ENCODE data around the gene VPS35L. TPM values are rescaled to one million over a fixed set of nuclear protein-coding genes. Genes with fewer than 3 reads are reported as not detected.

Gene VPS35L
- total and polyA plus RNA-seq, 4 donors = 27.4 to 65.4 (median 47.1) TPM

DNA sequence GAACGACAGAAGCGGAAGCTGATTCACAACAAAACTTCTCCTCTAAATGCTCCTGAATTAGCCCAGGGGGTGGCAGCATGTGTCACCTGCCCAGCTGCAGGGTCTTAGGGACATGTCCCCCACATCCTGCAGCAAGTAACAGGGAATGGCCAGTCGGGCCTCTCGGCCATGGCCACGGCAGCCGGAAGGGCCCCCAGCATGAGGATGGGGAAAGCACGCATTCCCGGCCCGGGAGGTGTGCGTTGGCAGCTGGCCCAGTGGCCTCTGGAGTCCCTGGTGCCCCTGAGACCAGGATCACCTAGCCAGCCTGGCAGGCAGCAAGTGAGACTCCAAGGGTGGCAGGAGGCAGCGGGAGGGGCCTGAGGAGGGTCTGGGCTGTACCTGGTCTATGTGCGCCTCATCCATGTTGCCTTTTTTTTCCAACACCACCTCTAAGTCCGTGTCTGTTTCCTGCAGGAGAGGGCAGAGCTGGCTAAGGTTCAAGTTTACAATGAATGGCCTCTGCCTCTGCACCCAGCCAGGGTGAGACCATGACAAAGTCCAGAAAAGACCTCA lies 155.6 kb downstream of the VPS35L start:
- no peak overlapping the region for H3K4me3 ChIP-seq
- no peak overlapping the region for H3K9ac ChIP-seq (ENCODE audit: insufficient read depth in 1 of 2, low read length in 2 of 2)
- DNase-seq (no peak), ATAC-seq (ENCODE audit: insufficient read depth, low FRiP score) (no peak)
- WGBS, 2 donors = 69 to 83% methylated on average over 13 of the region's 13 CpGs
- peaks cover 0 to 4% (median 3%) of the 10 kb centered on the region in 5 donors for H3K4me1 ChIP-seq (ENCODE audit: control insufficient read depth in 5 of 5, insufficient read depth in 5 of 5, low read length in 5 of 5)
- H3K27ac ChIP-seq (ENCODE audit: low read depth in 1 of 2, low read length in 1 of 2) = peak overlapping the region in 1 of 2 donors; percentile 37
- no peaks in the 10 kb centered on the region for H3K9me3 ChIP-seq (ENCODE audit: control insufficient read depth in 4 of 4, insufficient read depth in 3 of 4, low read length in 3 of 4)
- peaks cover 7 to 53% (median 22%) of the 10 kb centered on the region in 4 donors for H3K36me3 ChIP-seq (ENCODE audit: control insufficient read depth in 4 of 4, insufficient read depth in 4 of 4, low read length in 4 of 4)
- TF ChIP-seq, protein P1, sequence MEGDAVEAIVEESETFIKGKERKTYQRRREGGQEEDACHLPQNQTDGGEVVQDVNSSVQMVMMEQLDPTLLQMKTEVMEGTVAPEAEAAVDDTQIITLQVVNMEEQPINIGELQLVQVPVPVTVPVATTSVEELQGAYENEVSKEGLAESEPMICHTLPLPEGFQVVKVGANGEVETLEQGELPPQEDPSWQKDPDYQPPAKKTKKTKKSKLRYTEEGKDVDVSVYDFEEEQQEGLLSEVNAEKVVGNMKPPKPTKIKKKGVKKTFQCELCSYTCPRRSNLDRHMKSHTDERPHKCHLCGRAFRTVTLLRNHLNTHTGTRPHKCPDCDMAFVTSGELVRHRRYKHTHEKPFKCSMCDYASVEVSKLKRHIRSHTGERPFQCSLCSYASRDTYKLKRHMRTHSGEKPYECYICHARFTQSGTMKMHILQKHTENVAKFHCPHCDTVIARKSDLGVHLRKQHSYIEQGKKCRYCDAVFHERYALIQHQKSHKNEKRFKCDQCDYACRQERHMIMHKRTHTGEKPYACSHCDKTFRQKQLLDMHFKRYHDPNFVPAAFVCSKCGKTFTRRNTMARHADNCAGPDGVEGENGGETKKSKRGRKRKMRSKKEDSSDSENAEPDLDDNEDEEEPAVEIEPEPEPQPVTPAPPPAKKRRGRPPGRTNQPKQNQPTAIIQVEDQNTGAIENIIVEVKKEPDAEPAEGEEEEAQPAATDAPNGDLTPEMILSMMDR (IDR thresholded peaks at IDR 0.05; ENCODE audit: control extremely low read depth, extremely low read depth) = no peak
- no peaks in the 10 kb centered on the region for H3K27me3 ChIP-seq (ENCODE audit: control insufficient read depth in 3 of 3, insufficient read depth in 3 of 3, low read length in 2 of 3)

DNA sequence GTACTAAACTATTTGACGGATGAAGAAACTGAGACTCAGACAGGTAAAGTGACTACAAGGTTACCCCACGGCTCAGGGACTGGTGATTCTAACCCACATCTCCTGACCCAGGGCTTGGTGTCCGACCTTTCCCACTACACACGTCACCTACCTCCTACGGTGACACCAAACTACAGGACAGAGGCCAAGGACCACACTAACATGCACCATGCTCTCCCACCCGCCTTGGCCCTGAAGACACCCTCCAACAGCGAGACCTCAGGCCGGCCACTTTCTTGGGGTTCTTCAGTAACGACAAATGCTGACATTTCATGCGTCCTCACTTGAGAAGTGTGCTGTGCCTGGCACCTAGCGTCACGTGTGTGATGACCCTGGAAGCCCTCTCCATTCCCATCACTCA lies 156.1 kb downstream of the VPS35L start:
- DNase-seq (no peak), ATAC-seq (ENCODE audit: insufficient read depth, low FRiP score) (no peak)
- Histone ChIP-seq H3K36me3 (ENCODE audit: control insufficient read depth in 4 of 4, insufficient read depth in 4 of 4, low read length in 4 of 4) (peaks cover 7 to 51% (median 21%) of the 10 kb centered on the region in 4 donors), H3K9ac (ENCODE audit: insufficient read depth in 1 of 2, low read length in 2 of 2) (no peak overlapping the region), H3K27me3 (ENCODE audit: control insufficient read depth in 3 of 3, insufficient read depth in 3 of 3, low read length in 2 of 3) (no peaks in the 10 kb centered on the region), H3K9me3 (ENCODE audit: control insufficient read depth in 4 of 4, insufficient read depth in 3 of 4, low read length in 3 of 4) (no peaks in the 10 kb centered on the region), H3K4me3 (no peak overlapping the region), H3K27ac (ENCODE audit: low read depth in 1 of 2, low read length in 1 of 2) (peak overlapping the region in 1 of 2 donors; percentile 28), H3K4me1 (ENCODE audit: control insufficient read depth in 5 of 5, insufficient read depth in 5 of 5, low read length in 5 of 5) (peaks cover 0 to 9% (median 5%) of the 10 kb centered on the region in 5 donors)
- TF ChIP-seq, protein P1 (IDR thresholded peaks at IDR 0.05; ENCODE audit: control extremely low read depth, extremely low read depth) = no peak
- 93 to 95% methylated on average over 12 of the region's 12 CpGs for WGBS, 2 donors

DNA sequence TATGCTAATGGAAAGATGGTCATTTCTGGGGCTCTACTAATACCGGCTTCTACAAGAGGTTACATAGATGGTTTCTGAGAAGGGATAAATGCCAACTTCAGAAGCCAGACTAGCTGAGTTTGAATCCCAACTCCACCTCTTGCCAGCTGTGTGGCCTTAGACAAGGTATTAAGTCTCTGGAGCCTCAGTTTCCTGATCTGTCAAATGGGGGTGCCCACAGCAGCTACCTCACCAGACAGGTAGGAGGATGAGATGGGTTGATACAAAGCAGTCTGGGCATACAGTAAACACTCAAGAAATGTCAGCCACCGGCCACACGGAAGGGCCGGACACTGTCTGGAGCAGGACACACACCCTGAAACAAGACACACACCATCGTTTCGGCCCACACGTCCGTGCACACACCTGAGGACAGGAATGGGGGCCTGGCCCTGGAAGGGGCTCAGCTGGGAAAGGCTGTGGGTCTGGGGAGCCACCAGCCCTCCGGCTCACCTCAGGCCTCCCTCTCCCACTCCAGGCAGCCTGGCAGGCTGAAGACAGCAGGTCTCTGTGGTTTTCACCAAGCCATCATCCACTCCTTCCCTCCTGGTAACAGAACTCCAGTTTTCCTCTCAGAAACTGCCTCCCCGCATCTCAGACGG lies 157.0 kb downstream of the VPS35L start:
- no peak overlapping the region for H3K9ac ChIP-seq (ENCODE audit: insufficient read depth in 1 of 2, low read length in 2 of 2)
- TF ChIP-seq, protein P1 (IDR thresholded peaks at IDR 0.05; ENCODE audit: control extremely low read depth, extremely low read depth) = no peak
- no peak overlapping the region for H3K4me3 ChIP-seq
- WGBS, 2 donors = 95 to 96% methylated on average over 11 of the region's 11 CpGs
- peaks cover 0 to 10% (median 5%) of the 10 kb centered on the region in 5 donors for H3K4me1 ChIP-seq (ENCODE audit: control insufficient read depth in 5 of 5, insufficient read depth in 5 of 5, low read length in 5 of 5)
- no peak for DNase-seq
- H3K36me3 ChIP-seq (ENCODE audit: control insufficient read depth in 4 of 4, insufficient read depth in 4 of 4, low read length in 4 of 4) = peaks cover 7 to 46% (median 18%) of the 10 kb centered on the region in 4 donors
- no peak for ATAC-seq (ENCODE audit: insufficient read depth, low FRiP score)
- no peak overlapping the region for H3K27ac ChIP-seq (ENCODE audit: low read depth in 1 of 2, low read length in 1 of 2)
- no peaks in the 10 kb centered on the region for H3K27me3 ChIP-seq (ENCODE audit: control insufficient read depth in 3 of 3, insufficient read depth in 3 of 3, low read length in 2 of 3)
- H3K9me3 ChIP-seq (ENCODE audit: control insufficient read depth in 4 of 4, insufficient read depth in 3 of 4, low read length in 3 of 4) = no peaks in the 10 kb centered on the region
